ENCODE results near the gene UROC1.

The UROC1 gene

DNA sequence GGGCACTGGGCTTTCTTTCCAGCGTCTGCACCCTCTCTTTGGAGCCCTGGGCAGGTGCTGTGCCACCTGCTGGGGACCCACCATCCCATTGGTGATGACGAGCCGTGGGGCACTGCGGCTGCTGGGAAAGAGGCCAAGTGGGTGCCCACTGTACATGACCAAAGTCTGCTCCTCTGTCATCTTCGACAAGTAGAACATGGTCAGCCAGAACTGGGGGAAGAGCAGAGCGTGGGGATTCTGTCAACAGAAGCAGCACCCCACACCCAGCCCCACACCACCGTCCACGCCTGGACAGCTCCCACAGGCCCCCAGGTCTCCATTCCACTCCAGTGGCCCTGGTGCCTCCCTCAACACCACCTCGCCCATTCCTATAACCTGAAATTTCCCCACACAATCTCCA is 9.7 kb downstream of the UROC1 start:
- TF ChIP-seq SUZ12 (IDR thresholded peaks at IDR 0.05; ENCODE audit: extremely low read depth, insufficient read depth, insufficient read length) (no peak), YY1 (IDR thresholded peaks at IDR 0.05; ENCODE audit: insufficient read depth, insufficient read length) (no peak), ZNF274 (IDR thresholded peaks at IDR 0.05; ENCODE audit: low read depth, low read length) (no peak)
- Histone ChIP-seq H3K4me1 (ENCODE audit: insufficient read depth, insufficient read length) (peaks cover 9% of the 10 kb centered on the region), H3K9me3 (ENCODE audit: insufficient read depth, low read length) (no peaks in the 10 kb centered on the region), H3K36me3 (ENCODE audit: insufficient read depth, insufficient read length, low read length) (no peaks in the 10 kb centered on the region), H3K4me3 (ENCODE audit: insufficient read length, low read depth) (no peak overlapping the region), H3K9ac (ENCODE audit: insufficient read length, low read depth) (no peak overlapping the region), H3K27me3 (ENCODE audit: insufficient read depth, insufficient read length) (no peaks in the 10 kb centered on the region)
- DNase-seq (ENCODE audit: low read depth, low spot score) = no peak

DNA sequence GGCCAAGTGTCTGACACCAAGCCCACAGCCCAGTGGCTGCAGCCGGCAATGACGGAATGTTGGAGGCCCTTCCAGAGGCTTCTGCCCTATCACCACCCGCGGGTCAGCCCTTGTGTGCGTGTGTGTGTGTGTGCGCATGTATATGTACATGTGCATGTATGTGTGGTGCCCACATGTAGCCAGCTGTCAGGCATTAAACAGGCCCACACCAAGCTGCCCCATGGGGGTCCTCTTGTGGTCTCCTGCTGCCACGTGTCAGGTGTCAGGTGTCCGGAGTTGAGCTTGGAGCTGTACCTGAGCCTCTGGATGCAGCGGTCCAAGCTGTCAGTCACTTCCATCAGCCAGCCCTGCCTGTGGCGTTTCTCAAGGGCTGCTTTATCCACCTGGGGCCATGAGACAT is 13.9 kb downstream of the UROC1 start:
- no peak for TF ChIP-seq ZNF274 (IDR thresholded peaks at IDR 0.05; ENCODE audit: low read depth, low read length)
- TF ChIP-seq SUZ12 (IDR thresholded peaks at IDR 0.05; ENCODE audit: extremely low read depth, insufficient read depth, insufficient read length) = no peak
- no peak for TF ChIP-seq YY1 (IDR thresholded peaks at IDR 0.05; ENCODE audit: insufficient read depth, insufficient read length)
- Histone ChIP-seq H3K4me1 (ENCODE audit: insufficient read depth, insufficient read length) (peaks cover 8% of the 10 kb centered on the region), H3K9me3 (ENCODE audit: insufficient read depth, low read length) (no peaks in the 10 kb centered on the region), H3K4me3 (ENCODE audit: insufficient read length, low read depth) (no peak overlapping the region), H3K36me3 (ENCODE audit: insufficient read depth, insufficient read length, low read length) (no peaks in the 10 kb centered on the region), H3K27me3 (ENCODE audit: insufficient read depth, insufficient read length) (no peaks in the 10 kb centered on the region), H3K9ac (ENCODE audit: insufficient read length, low read depth) (no peak overlapping the region)
- DNase-seq (ENCODE audit: low read depth, low spot score) = no peak

DNA sequence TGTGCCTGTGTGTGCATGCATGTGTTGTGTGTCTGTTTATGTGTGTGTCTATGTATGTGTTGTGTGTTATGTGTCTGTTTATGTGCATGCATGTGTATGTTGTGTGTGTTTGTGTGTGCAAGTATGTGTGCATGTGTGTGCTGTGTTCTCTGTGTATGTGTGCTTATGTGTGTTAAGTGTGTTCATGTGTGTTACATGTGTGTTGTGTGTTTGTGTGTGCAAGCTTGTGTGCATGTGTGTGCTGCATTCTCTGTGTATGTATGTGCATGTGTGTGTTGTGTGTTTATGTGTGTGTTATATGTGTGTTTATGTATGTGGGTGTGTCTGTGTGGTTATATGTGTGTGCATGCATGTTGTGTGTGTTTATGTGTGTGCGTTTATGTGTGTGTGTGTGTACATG is 14.9 kb downstream of the UROC1 start:
- Histone ChIP-seq H3K36me3 (ENCODE audit: insufficient read depth, insufficient read length, low read length) (no peaks in the 10 kb centered on the region), H3K9ac (ENCODE audit: insufficient read length, low read depth) (no peak overlapping the region), H3K27me3 (ENCODE audit: insufficient read depth, insufficient read length) (no peaks in the 10 kb centered on the region), H3K9me3 (ENCODE audit: insufficient read depth, low read length) (no peaks in the 10 kb centered on the region), H3K4me1 (ENCODE audit: insufficient read depth, insufficient read length) (peaks cover 11% of the 10 kb centered on the region), H3K4me3 (ENCODE audit: insufficient read length, low read depth) (no peak overlapping the region)
- DNase-seq (ENCODE audit: low read depth, low spot score) = no peak
- TF ChIP-seq YY1 (IDR thresholded peaks at IDR 0.05; ENCODE audit: insufficient read depth, insufficient read length) = no peak
- no peak for TF ChIP-seq ZNF274 (IDR thresholded peaks at IDR 0.05; ENCODE audit: low read depth, low read length)
- TF ChIP-seq SUZ12 (IDR thresholded peaks at IDR 0.05; ENCODE audit: extremely low read depth, insufficient read depth, insufficient read length) = no peak

DNA sequence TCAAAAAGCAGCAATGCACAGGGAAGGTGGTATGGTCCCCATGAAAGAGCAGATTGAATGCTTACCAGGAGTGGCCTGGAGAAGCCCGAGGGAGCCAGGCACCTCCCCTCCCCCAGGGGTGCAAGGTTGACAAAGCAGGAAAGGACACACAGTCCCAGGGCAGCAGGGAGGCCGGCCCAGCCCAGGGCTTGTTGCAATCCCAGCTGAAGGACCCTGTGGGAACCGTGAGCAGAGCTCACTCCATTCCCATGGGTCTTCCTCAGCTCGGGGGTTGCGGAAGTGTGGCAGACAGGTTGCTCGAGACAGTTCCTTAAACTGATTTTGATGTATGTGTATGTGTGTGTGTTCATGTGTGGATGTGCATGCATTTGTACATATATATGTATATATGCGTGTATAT is 15.8 kb downstream of the UROC1 start:
- Histone ChIP-seq H3K4me3 (ENCODE audit: insufficient read length, low read depth) (no peak overlapping the region), H3K4me1 (ENCODE audit: insufficient read depth, insufficient read length) (peaks cover 11% of the 10 kb centered on the region), H3K27me3 (ENCODE audit: insufficient read depth, insufficient read length) (no peaks in the 10 kb centered on the region), H3K9me3 (ENCODE audit: insufficient read depth, low read length) (no peaks in the 10 kb centered on the region), H3K36me3 (ENCODE audit: insufficient read depth, insufficient read length, low read length) (no peaks in the 10 kb centered on the region), H3K9ac (ENCODE audit: insufficient read length, low read depth) (no peak overlapping the region)
- DNase-seq (ENCODE audit: low read depth, low spot score) = no peak
- TF ChIP-seq ZNF274 (IDR thresholded peaks at IDR 0.05; ENCODE audit: low read depth, low read length) (no peak), YY1 (IDR thresholded peaks at IDR 0.05; ENCODE audit: insufficient read depth, insufficient read length) (no peak), SUZ12 (IDR thresholded peaks at IDR 0.05; ENCODE audit: extremely low read depth, insufficient read depth, insufficient read length) (no peak)

DNA sequence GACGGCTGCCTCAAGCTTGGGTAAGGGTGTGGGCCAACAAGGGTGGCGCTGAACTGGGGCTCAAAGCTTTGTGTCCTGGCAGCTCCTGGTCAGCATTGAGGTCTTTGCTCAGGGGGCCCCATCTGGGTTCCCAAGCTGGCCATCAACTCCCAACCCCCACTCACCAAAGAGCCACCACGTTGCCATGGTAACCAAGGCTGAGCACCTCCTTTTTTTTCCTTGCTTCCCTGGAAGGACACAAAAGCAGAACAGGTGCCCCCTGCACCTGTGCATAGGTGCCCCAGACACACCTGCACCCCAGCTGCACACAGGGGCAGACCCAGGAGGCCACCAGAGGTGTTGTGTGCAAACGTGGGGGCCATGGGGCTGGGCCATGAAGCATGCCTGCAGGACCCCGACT is 16.5 kb downstream of the UROC1 start:
- TF ChIP-seq ZNF274 (IDR thresholded peaks at IDR 0.05; ENCODE audit: low read depth, low read length) (no peak), SUZ12 (IDR thresholded peaks at IDR 0.05; ENCODE audit: extremely low read depth, insufficient read depth, insufficient read length) (no peak), YY1 (IDR thresholded peaks at IDR 0.05; ENCODE audit: insufficient read depth, insufficient read length) (no peak)
- DNase-seq (ENCODE audit: low read depth, low spot score) = no peak
- Histone ChIP-seq H3K9me3 (ENCODE audit: insufficient read depth, low read length) (no peaks in the 10 kb centered on the region), H3K36me3 (ENCODE audit: insufficient read depth, insufficient read length, low read length) (no peaks in the 10 kb centered on the region), H3K27me3 (ENCODE audit: insufficient read depth, insufficient read length) (no peaks in the 10 kb centered on the region), H3K4me1 (ENCODE audit: insufficient read depth, insufficient read length) (peaks cover 11% of the 10 kb centered on the region), H3K9ac (ENCODE audit: insufficient read length, low read depth) (no peak overlapping the region), H3K4me3 (ENCODE audit: insufficient read length, low read depth) (no peak overlapping the region)

DNA sequence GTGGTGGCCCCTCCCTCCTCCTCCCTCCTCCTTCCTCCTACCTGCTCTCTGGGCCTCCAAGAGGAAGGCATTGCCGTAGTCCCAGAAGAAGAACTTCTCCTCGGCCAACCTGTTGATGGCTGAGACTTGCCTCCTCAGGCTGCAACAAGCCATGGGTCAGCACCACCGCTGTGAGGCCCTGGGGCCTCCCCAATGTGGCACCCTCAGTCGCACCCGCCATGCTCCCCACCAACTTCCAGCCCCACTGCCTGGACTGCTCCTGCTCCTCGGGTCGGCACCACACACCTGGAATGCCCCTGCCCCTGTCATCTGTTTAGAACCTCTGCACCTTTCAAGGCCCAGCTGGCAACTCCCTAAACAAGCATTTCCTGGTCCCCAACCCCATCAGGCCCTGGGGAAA is 17.6 kb downstream of the UROC1 start:
- no peak for TF ChIP-seq SUZ12 (IDR thresholded peaks at IDR 0.05; ENCODE audit: extremely low read depth, insufficient read depth, insufficient read length)
- no peak for TF ChIP-seq ZNF274 (IDR thresholded peaks at IDR 0.05; ENCODE audit: low read depth, low read length)
- no peak for TF ChIP-seq YY1 (IDR thresholded peaks at IDR 0.05; ENCODE audit: insufficient read depth, insufficient read length)
- Histone ChIP-seq H3K9ac (ENCODE audit: insufficient read length, low read depth) (no peak overlapping the region), H3K9me3 (ENCODE audit: insufficient read depth, low read length) (no peaks in the 10 kb centered on the region), H3K4me1 (ENCODE audit: insufficient read depth, insufficient read length) (peaks cover 11% of the 10 kb centered on the region), H3K27me3 (ENCODE audit: insufficient read depth, insufficient read length) (no peaks in the 10 kb centered on the region), H3K4me3 (ENCODE audit: insufficient read length, low read depth) (no peak overlapping the region), H3K36me3 (ENCODE audit: insufficient read depth, insufficient read length, low read length) (no peaks in the 10 kb centered on the region)
- DNase-seq (ENCODE audit: low read depth, low spot score) = no peak

DNA sequence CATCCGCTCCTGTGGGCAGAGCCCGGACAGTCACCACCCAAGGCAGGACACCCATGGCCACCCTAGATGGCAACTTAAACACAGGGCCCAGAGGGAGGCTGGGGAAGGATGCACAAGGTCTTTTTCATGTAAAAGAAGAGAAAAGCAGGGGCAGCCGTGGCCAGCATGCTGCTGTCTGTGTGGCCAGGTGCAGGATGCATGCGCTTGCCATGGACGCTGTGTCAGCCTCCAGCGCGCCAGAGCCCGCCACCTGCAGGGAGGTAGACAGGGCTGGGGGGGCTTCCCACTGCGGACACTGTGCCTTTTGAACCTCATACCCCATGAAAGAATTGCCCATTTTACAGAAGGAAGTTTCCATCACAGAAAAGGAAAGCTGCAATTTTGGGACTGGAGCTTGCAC is 18.2 kb downstream of the UROC1 start:
- Histone ChIP-seq H3K36me3 (ENCODE audit: insufficient read depth, insufficient read length, low read length) (no peaks in the 10 kb centered on the region), H3K4me3 (ENCODE audit: insufficient read length, low read depth) (no peak overlapping the region), H3K27me3 (ENCODE audit: insufficient read depth, insufficient read length) (no peaks in the 10 kb centered on the region), H3K9me3 (ENCODE audit: insufficient read depth, low read length) (no peaks in the 10 kb centered on the region), H3K9ac (ENCODE audit: insufficient read length, low read depth) (no peak overlapping the region), H3K4me1 (ENCODE audit: insufficient read depth, insufficient read length) (peaks cover 11% of the 10 kb centered on the region)
- DNase-seq (ENCODE audit: low read depth, low spot score) = no peak
- TF ChIP-seq SUZ12 (IDR thresholded peaks at IDR 0.05; ENCODE audit: extremely low read depth, insufficient read depth, insufficient read length) (no peak), YY1 (IDR thresholded peaks at IDR 0.05; ENCODE audit: insufficient read depth, insufficient read length) (no peak), ZNF274 (IDR thresholded peaks at IDR 0.05; ENCODE audit: low read depth, low read length) (no peak)

DNA sequence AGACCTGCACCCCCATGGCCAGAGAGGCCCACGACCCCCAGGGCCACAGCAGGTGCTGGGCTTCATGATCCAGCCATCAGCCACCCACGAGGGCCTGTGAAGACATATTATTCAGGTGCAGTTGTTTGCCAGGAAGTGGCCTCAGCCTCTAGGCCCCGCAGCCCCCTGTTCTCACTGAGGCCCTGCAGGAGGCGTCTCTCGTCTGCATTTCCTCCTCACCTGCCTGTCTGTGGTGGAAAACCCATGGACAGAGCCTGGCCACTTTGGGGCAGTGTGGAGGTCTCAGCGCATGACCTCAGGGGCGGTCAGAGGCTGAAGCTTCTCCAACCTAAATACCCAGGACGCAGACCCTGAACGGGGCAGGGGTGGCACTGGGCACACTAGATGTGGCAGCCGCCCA is 18.6 kb downstream of the UROC1 start:
- no peak overlapping the region for H3K9ac ChIP-seq (ENCODE audit: insufficient read length, low read depth)
- no peak for DNase-seq (ENCODE audit: low read depth, low spot score)
- TF ChIP-seq ZNF274 (IDR thresholded peaks at IDR 0.05; ENCODE audit: low read depth, low read length) = no peak

More for the DNA sequence above, 18.6 kb downstream of the UROC1 start:
- Histone ChIP-seq H3K27me3 (ENCODE audit: insufficient read depth, insufficient read length) (no peaks in the 10 kb centered on the region), H3K36me3 (ENCODE audit: insufficient read depth, insufficient read length, low read length) (no peaks in the 10 kb centered on the region), H3K4me3 (ENCODE audit: insufficient read length, low read depth) (no peak overlapping the region), H3K4me1 (ENCODE audit: insufficient read depth, insufficient read length) (peaks cover 11% of the 10 kb centered on the region), H3K9me3 (ENCODE audit: insufficient read depth, low read length) (no peaks in the 10 kb centered on the region)

Data from NT2/D1 (cell line).